Left hindlimb (tissue), 1 donor: Measurements from ENCODE around the gene CHCHD6.

Experiments used
- DNase-seq: peaks from one replicate; pipeline ENCODE4 v3.0.0-alpha.2; 2018

Gene CHCHD6

GRCh38 chr3:126835472-126836219 lies 131.6 kb downstream of the CHCHD6 start:
- no peak for DNase-seq

DNA sequence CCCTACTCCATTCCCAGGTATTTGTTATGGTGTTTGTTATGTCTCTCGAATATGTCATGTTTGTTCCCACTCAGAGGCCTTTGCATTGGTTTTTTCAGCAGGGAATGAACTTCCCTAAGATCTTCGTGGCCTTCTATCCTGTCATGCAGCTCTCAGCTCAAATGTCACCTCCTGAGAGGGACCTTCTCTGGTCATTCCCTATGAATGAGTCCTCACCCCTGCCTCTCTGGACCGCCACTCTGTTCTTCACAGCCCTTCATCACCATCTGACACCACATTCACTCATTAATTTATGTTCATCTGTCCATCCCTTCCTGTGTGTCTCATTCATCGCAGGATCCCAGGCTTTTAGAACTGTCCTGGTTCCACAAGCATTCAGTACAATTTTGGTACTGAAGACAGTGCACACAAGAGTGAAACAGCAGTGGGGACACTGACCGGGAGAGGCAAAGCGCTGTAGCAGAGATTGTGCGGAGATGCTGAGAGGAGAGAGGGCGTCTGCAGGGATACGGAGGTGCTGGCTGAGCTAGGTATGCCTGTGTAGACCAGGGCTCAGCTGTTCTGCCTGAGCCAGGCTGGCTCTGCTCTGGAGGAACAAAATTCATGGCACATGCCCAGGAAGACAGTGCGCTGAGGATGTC lies 132.3 kb downstream of the CHCHD6 start:
- no peak for DNase-seq

DNA sequence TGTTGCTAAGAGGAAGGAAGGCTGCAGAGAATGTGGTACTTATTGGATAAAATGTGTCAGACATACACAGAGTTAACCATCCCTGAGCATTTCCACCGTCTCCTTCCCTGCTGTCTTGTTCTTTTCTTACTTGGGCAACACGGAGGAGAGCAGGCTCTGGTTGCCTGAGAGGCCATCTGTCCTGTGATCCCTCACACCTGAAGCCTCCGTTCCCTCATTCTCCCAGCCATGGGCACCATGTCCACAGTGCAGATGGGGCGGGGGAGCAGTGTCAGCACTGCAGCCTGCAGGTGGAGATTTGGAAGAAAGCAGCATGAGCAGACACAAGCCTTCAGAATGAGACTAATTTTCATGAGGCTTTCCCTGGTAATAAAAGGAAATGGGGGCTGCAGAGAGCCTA lies 133.7 kb downstream of the CHCHD6 start:
- DNase-seq = no peak

GRCh38 chr3:126845920-126846715 lies 142.1 kb downstream of the CHCHD6 start:
- DNase-seq = no peak

- no peak for DNase-seq
Measured at GRCh38 chr3:126847061-126847460, 143.0 kb downstream of the CHCHD6 start.

GRCh38 chr3:126848991-126849390 lies 145.0 kb downstream of the CHCHD6 start:
- no peak for DNase-seq

- DNase-seq = no peak
Measured at GRCh38 chr3:126849768-126850167, 145.7 kb downstream of the CHCHD6 start.

- DNase-seq = no peak
Measured at GRCh38 chr3:126850370-126851085, 146.5 kb downstream of the CHCHD6 start.

DNA sequence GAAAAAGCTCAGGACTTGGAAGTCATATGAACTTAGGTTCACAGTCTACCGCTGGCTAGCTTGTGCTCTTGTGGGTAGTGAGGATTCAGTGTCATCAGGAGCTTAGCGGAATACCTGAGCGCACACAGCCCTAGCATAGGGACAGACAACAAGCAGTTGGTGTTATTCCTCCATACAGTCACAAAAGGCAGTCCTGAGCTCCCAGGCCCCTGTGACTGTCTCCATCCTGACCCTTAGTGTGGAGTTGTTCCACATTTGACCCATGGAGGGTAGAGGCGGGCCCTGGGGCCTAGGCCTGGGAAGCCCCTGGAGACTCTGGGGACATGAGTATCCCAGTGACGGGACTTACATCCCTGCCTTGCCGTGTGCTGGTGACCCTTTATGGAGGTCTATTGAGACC lies 147.3 kb downstream of the CHCHD6 start:
- no peak for DNase-seq

DNA sequence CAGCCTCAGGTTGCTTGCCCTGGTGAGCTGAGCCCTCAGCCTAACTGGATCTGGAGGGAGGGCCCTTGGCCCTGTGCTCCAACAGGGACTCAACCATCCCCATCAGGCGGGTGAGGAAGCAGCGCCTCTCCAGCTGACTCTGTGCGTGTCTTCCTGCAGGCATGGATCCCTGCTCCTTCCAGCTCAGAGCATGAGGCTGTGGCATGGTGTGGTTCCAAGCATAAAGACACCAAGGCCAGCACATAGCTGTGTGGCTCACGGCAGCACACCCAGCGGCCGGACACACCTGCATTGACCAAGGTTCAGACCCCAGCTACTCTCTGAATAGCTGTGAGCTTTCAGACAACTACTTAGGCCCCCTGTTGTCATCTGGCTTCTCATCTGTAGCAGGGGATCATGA lies 147.9 kb downstream of the CHCHD6 start:
- no peak for DNase-seq

DNA sequence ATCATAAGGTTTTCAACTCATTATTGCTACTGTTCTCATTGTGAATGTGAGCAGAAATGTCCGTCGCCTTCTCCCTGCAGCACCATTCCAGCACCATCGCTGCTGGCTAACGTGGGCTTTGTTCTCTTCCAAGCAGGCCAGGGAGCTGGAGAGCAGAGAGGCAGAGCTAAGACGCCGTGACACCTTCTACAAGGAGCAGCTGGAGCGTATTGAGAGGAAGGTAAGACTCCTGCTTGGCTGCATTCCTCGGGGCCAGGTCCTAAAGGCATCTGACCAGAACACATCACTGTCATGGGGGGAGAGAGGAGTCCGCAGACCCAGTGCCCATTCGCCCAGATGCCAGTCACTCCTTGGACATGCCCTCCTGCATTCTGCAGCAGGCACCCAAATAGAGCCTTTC lies 148.5 kb downstream of the CHCHD6 start:
- no peak for DNase-seq

GRCh38 chr3:126854666-126855065 lies 150.6 kb downstream of the CHCHD6 start:
- DNase-seq = no peak

GRCh38 chr3:126855374-126855773 lies 151.3 kb downstream of the CHCHD6 start:
- no peak for DNase-seq

DNA sequence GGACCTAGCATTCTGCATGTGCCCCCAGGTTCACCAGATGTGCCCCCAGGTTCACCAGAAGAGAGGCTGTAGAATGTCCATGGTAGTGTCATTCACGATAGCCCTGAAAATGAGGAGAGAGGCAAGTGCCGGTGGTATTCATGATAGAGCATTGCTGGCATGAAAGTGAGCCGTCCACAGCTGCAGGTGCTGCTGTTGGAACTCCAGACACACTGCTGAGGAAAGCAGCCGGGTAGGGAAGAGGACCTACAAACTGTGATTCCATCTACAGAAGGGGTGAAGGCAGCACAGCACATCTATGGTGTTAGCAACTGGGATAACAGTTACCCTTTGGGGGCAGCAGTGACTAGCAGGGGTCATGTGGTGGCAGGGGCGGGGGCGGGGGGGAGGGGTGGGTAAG lies 153.9 kb downstream of the CHCHD6 start:
- DNase-seq = no peak

DNA sequence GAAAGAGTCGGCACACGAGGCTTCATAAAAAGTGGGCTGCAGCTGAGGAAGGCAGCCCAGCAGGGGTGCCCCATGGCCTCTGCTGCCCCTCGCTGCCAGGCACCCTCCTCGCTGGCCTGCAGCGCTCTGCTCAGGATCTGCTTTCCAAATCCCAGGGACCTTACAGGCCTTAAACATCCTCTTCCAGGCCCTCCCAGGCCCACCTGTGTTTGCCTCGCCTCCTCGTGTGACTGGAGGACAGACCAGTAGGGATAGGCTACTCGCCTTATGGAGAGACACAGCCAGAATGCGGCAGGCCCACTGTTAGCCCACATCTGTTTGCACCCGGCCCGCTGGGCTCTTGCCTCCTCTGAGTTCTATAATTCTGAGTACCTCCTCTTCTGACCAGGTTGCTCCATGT lies 154.4 kb downstream of the CHCHD6 start:
- DNase-seq = no peak

DNA sequence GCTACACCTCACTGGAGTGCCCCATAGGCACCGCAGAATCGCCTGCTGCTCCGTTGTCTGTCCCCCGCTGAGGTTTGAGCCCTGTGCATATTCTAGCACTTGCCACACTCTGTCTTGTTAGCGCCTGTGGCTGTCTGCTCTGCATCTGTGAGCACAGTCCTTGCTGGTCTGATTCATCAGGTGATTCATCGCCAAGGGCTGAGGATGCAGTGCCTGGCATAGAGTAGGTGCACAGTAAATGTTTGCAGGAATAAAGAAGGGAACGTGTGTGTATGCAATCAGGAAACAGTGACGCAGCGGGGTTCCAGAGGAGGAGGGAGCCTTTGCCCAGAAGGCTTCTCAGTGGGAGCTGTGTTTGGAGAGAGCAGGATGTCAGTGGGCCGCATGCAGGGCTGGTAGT lies 154.8 kb downstream of the CHCHD6 start:
- DNase-seq = no peak

DNA sequence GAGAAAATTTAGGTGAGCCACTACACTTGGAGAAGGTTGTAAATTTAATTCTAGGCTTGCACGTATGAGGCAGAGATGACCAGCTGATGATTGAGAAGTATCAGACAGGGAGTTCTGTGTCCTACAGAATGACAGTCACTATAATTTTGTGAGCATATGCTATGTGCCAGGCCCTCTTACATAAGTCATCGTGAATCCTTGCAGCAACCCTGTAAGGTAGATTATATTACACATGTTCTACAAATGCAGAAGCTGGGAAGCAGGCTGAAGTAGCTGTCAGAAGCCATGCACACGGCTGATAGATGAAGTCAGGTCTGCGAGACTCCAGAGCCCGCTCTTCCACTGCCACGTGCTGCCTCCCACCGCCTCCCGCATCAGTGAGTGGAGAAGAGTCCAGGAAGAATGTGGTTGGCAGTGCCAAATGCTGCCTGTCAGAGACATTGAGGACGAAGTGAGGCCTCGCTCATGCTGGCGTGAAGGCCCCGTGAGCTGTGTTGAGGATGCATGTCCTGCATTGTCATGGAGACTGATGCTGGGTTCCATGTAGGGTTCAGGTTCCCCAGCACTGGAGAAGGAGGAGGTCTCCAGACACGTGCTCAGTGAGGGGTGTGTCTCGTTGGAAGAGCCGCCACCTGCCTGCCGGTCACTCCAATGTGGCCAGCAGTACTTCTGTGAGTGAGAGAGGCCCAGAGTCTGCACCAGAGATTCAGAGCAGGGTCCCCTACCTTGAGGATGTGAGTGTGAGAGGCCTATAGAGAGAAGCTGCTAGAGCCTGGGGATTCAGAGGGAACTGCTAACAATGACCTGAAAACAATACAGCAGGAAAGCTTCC lies 155.6 kb downstream of the CHCHD6 start:
- DNase-seq = no peak

- DNase-seq = no peak
Measured at GRCh38 chr3:126865736-126866135, 161.7 kb downstream of the CHCHD6 start.

DNA sequence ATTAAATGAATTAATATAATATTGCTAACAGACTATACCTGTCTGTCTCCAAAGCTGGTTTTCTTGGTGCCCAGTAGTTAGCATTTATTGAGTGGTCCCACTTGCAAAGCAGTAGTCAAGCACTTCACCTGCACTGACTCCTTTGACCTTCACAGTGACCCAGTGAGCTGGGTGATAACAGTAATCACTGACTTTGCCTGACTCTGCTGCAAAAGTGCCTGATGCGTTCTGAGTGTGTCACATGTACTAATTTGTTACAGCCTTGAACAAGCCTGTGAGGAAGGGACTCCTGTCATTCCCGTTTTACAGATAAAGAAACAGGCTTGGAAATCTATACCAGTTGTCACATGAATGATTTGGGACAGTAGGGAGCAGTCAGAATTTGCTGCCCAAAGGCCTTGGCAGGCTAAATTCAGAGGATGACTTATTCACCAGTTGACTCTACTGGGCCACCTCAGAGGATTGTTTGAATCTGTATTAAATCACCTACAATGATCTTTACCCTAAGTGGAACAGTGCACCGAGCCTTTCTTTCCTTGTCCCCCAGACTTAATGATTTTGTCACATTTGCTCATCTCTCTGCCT lies 162.2 kb downstream of the CHCHD6 start:
- no peak for DNase-seq

DNA sequence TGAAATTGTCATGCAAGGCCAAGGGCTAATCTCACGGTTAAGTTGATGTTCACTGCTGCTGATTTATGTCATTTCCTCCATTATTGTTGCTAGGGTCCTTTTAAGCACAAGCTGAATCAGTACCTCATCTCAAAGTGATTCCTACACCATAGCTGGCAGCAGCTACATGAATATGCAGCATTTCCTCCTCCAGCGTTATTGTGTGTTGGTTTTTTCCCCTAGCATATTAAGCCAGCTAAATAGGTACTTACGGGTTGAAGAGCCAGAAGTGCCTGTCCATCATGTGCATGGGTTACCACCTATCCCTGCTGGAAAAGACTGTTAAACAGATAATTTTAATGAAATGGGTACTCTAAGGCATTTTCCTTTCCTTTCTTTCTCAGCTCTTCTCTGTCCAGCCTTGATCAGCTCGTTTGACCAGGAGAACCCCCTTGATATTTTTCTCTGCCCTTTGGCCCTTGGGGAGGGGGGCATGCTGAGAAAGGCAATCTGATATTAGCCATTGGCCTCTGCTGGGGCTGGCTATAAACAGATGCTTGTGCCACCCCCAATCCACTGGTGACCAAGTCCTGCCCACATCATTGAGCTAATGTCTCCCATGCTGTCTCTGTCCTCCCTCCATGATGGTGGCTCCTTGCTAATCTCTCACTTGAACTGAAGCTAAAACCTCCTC lies 163.3 kb downstream of the CHCHD6 start:
- no peak for DNase-seq

DNA sequence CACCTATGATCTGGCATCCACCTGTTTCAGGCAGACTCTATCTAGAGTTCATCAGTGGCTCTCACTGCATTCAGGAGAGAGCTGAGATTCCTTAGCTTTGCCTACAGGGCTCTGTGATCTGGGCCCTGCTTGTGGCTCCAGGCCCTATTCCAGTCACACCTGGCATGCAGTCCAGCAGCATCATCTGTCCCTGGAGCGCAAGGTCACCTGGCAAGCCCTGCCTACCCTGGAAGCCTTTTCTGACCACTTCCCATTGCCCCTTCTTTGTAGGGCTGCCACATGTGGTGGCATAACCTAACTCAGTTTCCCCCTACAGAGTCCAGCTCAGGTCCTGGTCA lies 163.8 kb downstream of the CHCHD6 start:
- no peak for DNase-seq
